ENCODE measurements around the gene GYS1.

Gene GYS1

GRCh38 chr19:48997972-48998371, 4.9 kb upstream of the GYS1 start:
- no peak overlapping the region for H3K4me3 ChIP-seq (ENCODE audit: control insufficient read depth, low read depth, low read length)
- peak; percentile 57 for TF ChIP-seq CTCF (conservative IDR thresholded peaks at IDR 0.05; ENCODE audit: control insufficient read depth, insufficient read depth, low read depth, low read length)
- DNase-seq (ENCODE audit: low read depth), result peak; percentile 67

- no peak for DNase-seq (ENCODE audit: low read depth)
- H3K4me3 ChIP-seq (ENCODE audit: control insufficient read depth, low read depth, low read length), result peak overlapping the region; percentile 95
- no peak for TF ChIP-seq CTCF (conservative IDR thresholded peaks at IDR 0.05; ENCODE audit: control insufficient read depth, insufficient read depth, low read depth, low read length)
Observed at GRCh38 chr19:48994035-48994386, 902 bp upstream of the GYS1 start.

GRCh38 chr19:48992581-48993174, 431 bp downstream of the GYS1 start:
- DNase-seq (ENCODE audit: low read depth), result no peak
- no peak for TF ChIP-seq CTCF (conservative IDR thresholded peaks at IDR 0.05; ENCODE audit: control insufficient read depth, insufficient read depth, low read depth, low read length)
- H3K4me3 ChIP-seq (ENCODE audit: control insufficient read depth, low read depth, low read length), result peak overlapping the region; percentile 95

- no peak for TF ChIP-seq CTCF (conservative IDR thresholded peaks at IDR 0.05; ENCODE audit: control insufficient read depth, insufficient read depth, low read depth, low read length)
- DNase-seq (ENCODE audit: low read depth), result peak; percentile 80
- H3K4me3 ChIP-seq (ENCODE audit: control insufficient read depth, low read depth, low read length), result peak overlapping the region; percentile 95
Observed at GRCh38 chr19:48991873-48992580, 1.1 kb downstream of the GYS1 start.

GRCh38 chr19:48991011-48991609, 2.0 kb downstream of the GYS1 start:
- H3K4me3 ChIP-seq (ENCODE audit: control insufficient read depth, low read depth, low read length), result no peak overlapping the region
- TF ChIP-seq CTCF (conservative IDR thresholded peaks at IDR 0.05; ENCODE audit: control insufficient read depth, insufficient read depth, low read depth, low read length), result no peak
- DNase-seq (ENCODE audit: low read depth), result no peak

GRCh38 chr19:48990400-48990799, 2.7 kb downstream of the GYS1 start:
- peak; percentile 27 for DNase-seq (ENCODE audit: low read depth)
- no peak for TF ChIP-seq CTCF (conservative IDR thresholded peaks at IDR 0.05; ENCODE audit: control insufficient read depth, insufficient read depth, low read depth, low read length)
- H3K4me3 ChIP-seq (ENCODE audit: control insufficient read depth, low read depth, low read length), result no peak overlapping the region

Data from fibroblast of mammary gland (primary cell).